HepG2 (cell line): ENCODE data around the gene DNAJB12. TPM values are rescaled to one million over a fixed set of nuclear protein-coding genes. Genes with fewer than 3 reads are reported as not detected.
A peak's percentile ranks its signal among the peaks of the same experiment; 100 is the strongest.

ENCODE experiments used
- HES4 ChIP-seq: sonication (generic); formaldehyde crosslinking; IDR thresholded peaks from 2 replicates; pipeline ENCODE4 v1.9.0; 2021; ENCODE audit warnings: mild to moderate bottlenecking, missing genetic modification reagents, borderline replicate concordance
- MBD4 ChIP-seq: IDR thresholded peaks from 2 replicates; pipeline ENCODE4 v1.6.1; 2012; ENCODE audit warnings: low read length, inconsistent platforms, borderline replicate concordance
- NBN ChIP-seq: fragments of 450-650 bp; conservative IDR thresholded peaks from 2 replicates; pipeline ENCODE4 v1.6.1; 2017
- NFYC ChIP-seq: IDR thresholded peaks from 2 replicates; pipeline ENCODE4 v1.6.1; 2016; ENCODE audit warnings: missing genetic modification reagents, missing compliant biosample characterization
- PCBP2 ChIP-seq: fragments of 200-400 bp; formaldehyde crosslinking; optimal IDR thresholded peaks from 2 replicates; pipeline ENCODE3; 2018; ENCODE audit warnings: low read length, low read depth; ENCODE audit not compliant: poor library complexity, severe bottlenecking
- PHF8 ChIP-seq: sonication (generic); formaldehyde crosslinking; IDR thresholded peaks from 2 replicates; pipeline ENCODE4 v1.5.0; 2020; ENCODE audit warnings: missing genetic modification reagents
- PLSCR1 ChIP-seq: sonication (generic); formaldehyde crosslinking; IDR thresholded peaks from 2 replicates; pipeline ENCODE4 v1.5.0; 2020; ENCODE audit warnings: missing genetic modification reagents, mild to moderate bottlenecking, borderline replicate concordance
- WIZ ChIP-seq: sonication (generic); formaldehyde crosslinking; IDR thresholded peaks from 2 replicates; pipeline ENCODE4 v1.5.1; 2020; ENCODE audit warnings: mild to moderate bottlenecking, missing genetic modification reagents
- ZBTB1 ChIP-seq: sonication (generic); formaldehyde crosslinking; IDR thresholded peaks from 2 replicates; pipeline ENCODE4 v1.4.0; 2020; ENCODE audit warnings: missing genetic modification reagents, borderline replicate concordance
- ZFP36 ChIP-seq: fragments of 150-350 bp; IDR thresholded peaks from 2 replicates; pipeline ENCODE4 v1.6.1; 2018; ENCODE audit warnings: borderline replicate concordance, low read length, low read depth; ENCODE audit not compliant: partially characterized antibody
- ZNF10 ChIP-seq: sonication (generic); formaldehyde crosslinking; IDR thresholded peaks from 2 replicates; pipeline ENCODE4 v1.4.0; 2020; ENCODE audit warnings: mild to moderate bottlenecking, low read depth, missing genetic modification reagents, borderline replicate concordance
- ZNF124 ChIP-seq: sonication (generic); formaldehyde crosslinking; IDR thresholded peaks from 2 replicates; pipeline ENCODE4 v1.4.0; 2020; ENCODE audit warnings: missing genetic modification reagents
- ZNF468 ChIP-seq: sonication (generic); formaldehyde crosslinking; IDR thresholded peaks from 2 replicates; pipeline ENCODE4 v1.8.0; 2022; ENCODE audit warnings: mild to moderate bottlenecking, moderate library complexity, missing genetic modification reagents
- ZNF749 ChIP-seq: sonication (generic); formaldehyde crosslinking; IDR thresholded peaks from 2 replicates; pipeline ENCODE4 v1.8.0; 2022; ENCODE audit warnings: mild to moderate bottlenecking, missing genetic modification reagents, moderate library complexity, borderline replicate concordance
- ZNF770 ChIP-seq: sonication (generic); formaldehyde crosslinking; IDR thresholded peaks from 2 replicates; pipeline ENCODE4 v1.5.0; 2020; ENCODE audit warnings: mild to moderate bottlenecking, missing genetic modification reagents
- ZNF776 ChIP-seq: sonication (generic); formaldehyde crosslinking; IDR thresholded peaks from 2 replicates; pipeline ENCODE4 v1.4.0; 2020; ENCODE audit warnings: mild to moderate bottlenecking, missing genetic modification reagents
- polyA plus RNA-seq, 8 experiments: library from polyadenylated mRNA; depleted of rRNA in 3 of 8; stranded (reverse) in 7 of 8; unstranded in 1 of 8; fragments of >200 nt; fragmentation: Illumina TruSeq in 4 of 8; extraction: Trizol in 4 of 8; gene quantifications; 2 replicates each; pipeline versions ENCODE4 v1.2.1 to v1.2.3, GENCODE V29; 2011 to 2016; ENCODE audit warnings: low read depth in 4 of 8, missing spikeins in 1 of 8, mixed read lengths in 1 of 8; ENCODE audit not compliant: insufficient read depth in 1 of 8
- total RNA-seq, 5 experiments: library from RNA; depleted of rRNA; stranded (reverse); fragments of >200 nt; fragmentation: Illumina TruSeq; extraction: Trizol; gene quantifications; 2 replicates each; pipeline ENCODE4 v1.2.3, GENCODE V29; 2016; ENCODE audit warnings: low read depth in 1 of 5
- TF ChIP-seq, protein P1 (sequence below): IDR thresholded peaks from 2 replicates; pipeline ENCODE4 v1.6.1; 2016; ENCODE audit warnings: control low read depth
- TF ChIP-seq, protein P2 (sequence below): sonication (generic); formaldehyde crosslinking; IDR thresholded peaks from 2 replicates; pipeline ENCODE4 v1.4.0; 2020; ENCODE audit warnings: missing genetic modification reagents

The DNAJB12 gene
- total and polyA plus RNA-seq, 2 of the 13 experiments (the other 11 are each of a cell fraction or from before 2014, with no cell fraction given): 10.8 to 18.2 TPM

- peak; percentile 78; the same call in 1 of the 2 replicates for TF ChIP-seq WIZ (CRISPR knock-in tag)
- TF ChIP-seq PCBP2: peak; percentile 49
- TF ChIP-seq ZNF749 (CRISPR knock-in tag): no peak
- no peak for TF ChIP-seq MBD4
- TF ChIP-seq, protein P1, sequence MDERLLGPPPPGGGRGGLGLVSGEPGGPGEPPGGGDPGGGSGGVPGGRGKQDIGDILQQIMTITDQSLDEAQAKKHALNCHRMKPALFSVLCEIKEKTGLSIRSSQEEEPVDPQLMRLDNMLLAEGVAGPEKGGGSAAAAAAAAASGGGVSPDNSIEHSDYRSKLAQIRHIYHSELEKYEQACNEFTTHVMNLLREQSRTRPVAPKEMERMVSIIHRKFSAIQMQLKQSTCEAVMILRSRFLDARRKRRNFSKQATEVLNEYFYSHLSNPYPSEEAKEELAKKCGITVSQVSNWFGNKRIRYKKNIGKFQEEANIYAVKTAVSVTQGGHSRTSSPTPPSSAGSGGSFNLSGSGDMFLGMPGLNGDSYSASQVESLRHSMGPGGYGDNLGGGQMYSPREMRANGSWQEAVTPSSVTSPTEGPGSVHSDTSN (CRISPR knock-in tag): no peak
- TF ChIP-seq ZNF468: no peak
- TF ChIP-seq ZBTB1 (CRISPR knock-in tag): no peak
- no peak for TF ChIP-seq ZNF10 (CRISPR knock-in tag)
- peak; percentile 96 for TF ChIP-seq PHF8 (CRISPR knock-in tag)
- peak; percentile 57; the same call in 1 of the 2 replicates for TF ChIP-seq ZNF770
- TF ChIP-seq HES4 (CRISPR knock-in tag): 0 out of 2 replicates have a peak, but pooled peaks have one; percentile 26
- TF ChIP-seq, protein P2, sequence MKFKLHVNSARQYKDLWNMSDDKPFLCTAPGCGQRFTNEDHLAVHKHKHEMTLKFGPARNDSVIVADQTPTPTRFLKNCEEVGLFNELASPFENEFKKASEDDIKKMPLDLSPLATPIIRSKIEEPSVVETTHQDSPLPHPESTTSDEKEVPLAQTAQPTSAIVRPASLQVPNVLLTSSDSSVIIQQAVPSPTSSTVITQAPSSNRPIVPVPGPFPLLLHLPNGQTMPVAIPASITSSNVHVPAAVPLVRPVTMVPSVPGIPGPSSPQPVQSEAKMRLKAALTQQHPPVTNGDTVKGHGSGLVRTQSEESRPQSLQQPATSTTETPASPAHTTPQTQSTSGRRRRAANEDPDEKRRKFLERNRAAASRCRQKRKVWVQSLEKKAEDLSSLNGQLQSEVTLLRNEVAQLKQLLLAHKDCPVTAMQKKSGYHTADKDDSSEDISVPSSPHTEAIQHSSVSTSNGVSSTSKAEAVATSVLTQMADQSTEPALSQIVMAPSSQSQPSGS (CRISPR knock-in tag): peak; percentile 77
- TF ChIP-seq ZNF124 (CRISPR knock-in tag): peak; percentile 81; the same call in 1 of the 2 replicates
- no peak for TF ChIP-seq PLSCR1
- no peak for TF ChIP-seq NFYC (CRISPR knock-in tag)
- TF ChIP-seq ZNF776 (CRISPR knock-in tag): peak; percentile 45; the same call in 1 of the 2 replicates
- no peak for TF ChIP-seq NBN
- TF ChIP-seq ZFP36: no peak
Observed at GRCh38 chr10:72354356-72355213, at the start of gene DNAJB12 (continued).
